HepG2 (cell line): ENCODE results near the gene BEND3. TPM values are rescaled to one million over a fixed set of nuclear protein-coding genes. Genes with fewer than 3 reads are reported as not detected.
A peak's percentile ranks its signal among the peaks of the same experiment; 100 is the strongest.

Experiments
- BCLAF1 ChIP-seq: fragments of 450-650 bp; IDR thresholded peaks from 2 replicates; pipeline ENCODE4 v1.6.1; 2017; ENCODE audit warnings: mild to moderate bottlenecking
- CBX2 ChIP-seq, 2 experiments: fragments of 200-600 bp in 1 of 2; sonication (generic); formaldehyde crosslinking in 1 of 2; IDR thresholded peaks; 2 replicates each; pipeline versions ENCODE4 v1.7.0 to v1.8.1; 2018 to 2022; ENCODE audit warnings: low read depth in 2 of 2, low read length in 1 of 2, mild to moderate bottlenecking in 1 of 2, missing genetic modification reagents in 1 of 2
- DNMT3B ChIP-seq: conservative IDR thresholded peaks from 2 replicates; pipeline ENCODE4 v1.6.1; 2016; ENCODE audit warnings: missing biosample characterization, control low read depth
- HNRNPK ChIP-seq: fragments of 200-400 bp; formaldehyde crosslinking; IDR thresholded peaks from 2 replicates; pipeline ENCODE4 v1.6.1; 2018; ENCODE audit warnings: low read length, low read depth, moderate library complexity, mild to moderate bottlenecking; ENCODE audit not compliant: poor library complexity, severe bottlenecking
- JUN ChIP-seq: sonication (generic); formaldehyde crosslinking; IDR thresholded peaks from 2 replicates; pipeline ENCODE4 v1.4.0; 2020; ENCODE audit warnings: mild to moderate bottlenecking, missing genetic modification reagents
- MYNN ChIP-seq: sonication (generic); formaldehyde crosslinking; IDR thresholded peaks from 2 replicates; pipeline ENCODE4 v1.4.0; 2020; ENCODE audit warnings: mild to moderate bottlenecking, low read depth, missing genetic modification reagents
- PAF1 ChIP-seq: IDR thresholded peaks from 2 replicates; pipeline ENCODE4 v1.6.1; 2016; ENCODE audit warnings: missing genetic modification reagents, missing compliant biosample characterization
- RAD51 ChIP-seq: fragments of 450-650 bp; IDR thresholded peaks from 2 replicates; pipeline ENCODE4 v1.6.1; 2016; ENCODE audit warnings: borderline replicate concordance
- RORA ChIP-seq: sonication (generic); formaldehyde crosslinking; IDR thresholded peaks from 2 replicates; pipeline ENCODE4 v1.5.0; 2020; ENCODE audit warnings: mild to moderate bottlenecking, missing genetic modification reagents, moderate library complexity
- SMAD9 ChIP-seq: sonication (generic); formaldehyde crosslinking; IDR thresholded peaks from 2 replicates; pipeline ENCODE4 v1.5.1; 2020; ENCODE audit warnings: mild to moderate bottlenecking, missing genetic modification reagents
- SSRP1 ChIP-seq: IDR thresholded peaks from 2 replicates; pipeline ENCODE4 v1.6.1; 2016; ENCODE audit warnings: control low read depth
- TOE1 ChIP-seq: sonication (generic); formaldehyde crosslinking; IDR thresholded peaks from 2 replicates; pipeline ENCODE4 v1.4.0; 2020; ENCODE audit warnings: mild to moderate bottlenecking, missing genetic modification reagents
- YY1 ChIP-seq: IDR thresholded peaks from 2 replicates; pipeline ENCODE4 v1.6.1; 2011; ENCODE audit warnings: low read length, low read depth, moderate library complexity, mild to moderate bottlenecking; ENCODE audit not compliant: insufficient read depth, insufficient replicate concordance
- ZFP36L2 ChIP-seq: sonication (generic); formaldehyde crosslinking; IDR thresholded peaks from 2 replicates; pipeline ENCODE4 v1.4.0; 2020; ENCODE audit warnings: missing genetic modification reagents
- ZFYVE20 ChIP-seq: sonication (generic); formaldehyde crosslinking; IDR thresholded peaks from 2 replicates; pipeline ENCODE4 v1.8.0; 2023; ENCODE audit warnings: low read depth, mild to moderate bottlenecking, moderate library complexity, missing genetic modification reagents, borderline replicate concordance
- ZNF282 ChIP-seq: fragments of 450-650 bp; IDR thresholded peaks from 2 replicates; pipeline ENCODE4 v1.6.1; 2018; ENCODE audit not compliant: partially characterized antibody
- ZNF296 ChIP-seq: sonication (generic); formaldehyde crosslinking; conservative IDR thresholded peaks from 2 replicates; pipeline ENCODE4 v1.5.0; 2020; ENCODE audit warnings: mild to moderate bottlenecking, missing genetic modification reagents
- ZNF343 ChIP-seq: sonication (generic); formaldehyde crosslinking; IDR thresholded peaks from 2 replicates; pipeline ENCODE4 v1.4.0; 2020; ENCODE audit warnings: mild to moderate bottlenecking, missing genetic modification reagents
- ZNF629 ChIP-seq: sonication (generic); formaldehyde crosslinking; conservative IDR thresholded peaks from 2 replicates; pipeline ENCODE4 v1.5.0; 2020; ENCODE audit warnings: missing genetic modification reagents
- ZNF746 ChIP-seq: sonication (generic); formaldehyde crosslinking; IDR thresholded peaks from 2 replicates; pipeline ENCODE4 v1.8.0; 2022; ENCODE audit warnings: mild to moderate bottlenecking, missing genetic modification reagents
- ZNF781 ChIP-seq: sonication (generic); formaldehyde crosslinking; IDR thresholded peaks from 2 replicates; pipeline ENCODE4 v1.5.1; 2020; ENCODE audit warnings: borderline replicate concordance, mild to moderate bottlenecking, missing genetic modification reagents; ENCODE audit errors: not compliant biosample characterization
- polyA plus RNA-seq, 8 experiments: library from polyadenylated mRNA; depleted of rRNA in 3 of 8; stranded (reverse) in 7 of 8; unstranded in 1 of 8; fragments of >200 nt; fragmentation: Illumina TruSeq in 4 of 8; extraction: Trizol in 4 of 8; gene quantifications; 2 replicates each; pipeline versions ENCODE4 v1.2.1 to v1.2.3, GENCODE V29; 2011 to 2016; ENCODE audit warnings: low read depth in 4 of 8, missing spikeins in 1 of 8, mixed read lengths in 1 of 8; ENCODE audit not compliant: insufficient read depth in 1 of 8
- total RNA-seq, 5 experiments: library from RNA; depleted of rRNA; stranded (reverse); fragments of >200 nt; fragmentation: Illumina TruSeq; extraction: Trizol; gene quantifications; 2 replicates each; pipeline ENCODE4 v1.2.3, GENCODE V29; 2016; ENCODE audit warnings: low read depth in 1 of 5
- TF ChIP-seq, protein P1 (sequence below): sonication (generic); formaldehyde crosslinking; IDR thresholded peaks from 2 replicates; pipeline ENCODE4 v1.8.1; 2022; ENCODE audit warnings: low read depth, mild to moderate bottlenecking, missing genetic modification reagents
- TF ChIP-seq, protein P2 (sequence below): sonication (generic); formaldehyde crosslinking; conservative IDR thresholded peaks from 2 replicates; pipeline ENCODE4 v1.4.0; 2020; ENCODE audit warnings: missing genetic modification reagents

The BEND3 gene
- total and polyA plus RNA-seq, 2 of the 13 experiments (the other 11 are each of a cell fraction or from before 2014, with no cell fraction given) = 1.4 to 5.8 TPM

GRCh38 chr6:107114213-107114925 lies 946 bp downstream of the BEND3 start (continued):
- TF ChIP-seq YY1 (peak; percentile 77), ZNF343 (CRISPR knock-in tag) (no peak), ZFYVE20 (CRISPR knock-in tag) (no peak), SMAD9 (no peak), MYNN (CRISPR knock-in tag) (no peak), ZNF282 (no peak), HNRNPK (peak; percentile 67), RORA (CRISPR knock-in tag) (no peak), JUN (CRISPR knock-in tag) (no peak), BCLAF1 (no peak), ZNF781 (no peak), RAD51 (no peak), ZNF746 (CRISPR knock-in tag) (no peak), ZFP36L2 (CRISPR knock-in tag) (no peak), ZNF629 (CRISPR knock-in tag) (peak; percentile 38; the same call in 1 of the 2 replicates), DNMT3B (no peak), TOE1 (CRISPR knock-in tag) (no peak), SSRP1 (CRISPR knock-in tag) (no peak), CBX2 (IDR thresholded peaks at IDR 0.05; ENCODE audit: low read depth, low read length) (no peak), CBX2 (CRISPR knock-in tag; IDR thresholded peaks at IDR 0.05; ENCODE audit: low read depth) (no peak), PAF1 (CRISPR knock-in tag) (no peak), ZNF296 (CRISPR knock-in tag) (no peak)
- TF ChIP-seq, protein P1, sequence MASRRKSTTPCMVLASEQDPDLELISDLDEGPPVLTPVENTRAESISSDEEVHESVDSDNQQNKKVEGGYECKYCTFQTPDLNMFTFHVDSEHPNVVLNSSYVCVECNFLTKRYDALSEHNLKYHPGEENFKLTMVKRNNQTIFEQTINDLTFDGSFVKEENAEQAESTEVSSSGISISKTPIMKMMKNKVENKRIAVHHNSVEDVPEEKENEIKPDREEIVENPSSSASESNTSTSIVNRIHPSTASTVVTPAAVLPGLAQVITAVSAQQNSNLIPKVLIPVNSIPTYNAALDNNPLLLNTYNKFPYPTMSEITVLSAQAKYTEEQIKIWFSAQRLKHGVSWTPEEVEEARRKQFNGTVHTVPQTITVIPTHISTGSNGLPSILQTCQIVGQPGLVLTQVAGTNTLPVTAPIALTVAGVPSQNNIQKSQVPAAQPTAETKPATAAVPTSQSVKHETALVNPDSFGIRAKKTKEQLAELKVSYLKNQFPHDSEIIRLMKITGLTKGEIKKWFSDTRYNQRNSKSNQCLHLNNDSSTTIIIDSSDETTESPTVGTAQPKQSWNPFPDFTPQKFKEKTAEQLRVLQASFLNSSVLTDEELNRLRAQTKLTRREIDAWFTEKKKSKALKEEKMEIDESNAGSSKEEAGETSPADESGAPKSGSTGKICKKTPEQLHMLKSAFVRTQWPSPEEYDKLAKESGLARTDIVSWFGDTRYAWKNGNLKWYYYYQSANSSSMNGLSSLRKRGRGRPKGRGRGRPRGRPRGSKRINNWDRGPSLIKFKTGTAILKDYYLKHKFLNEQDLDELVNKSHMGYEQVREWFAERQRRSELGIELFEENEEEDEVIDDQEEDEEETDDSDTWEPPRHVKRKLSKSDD (CRISPR knock-in tag) = peak; percentile 29; the same call in 1 of the 2 replicates
- TF ChIP-seq, protein P2, sequence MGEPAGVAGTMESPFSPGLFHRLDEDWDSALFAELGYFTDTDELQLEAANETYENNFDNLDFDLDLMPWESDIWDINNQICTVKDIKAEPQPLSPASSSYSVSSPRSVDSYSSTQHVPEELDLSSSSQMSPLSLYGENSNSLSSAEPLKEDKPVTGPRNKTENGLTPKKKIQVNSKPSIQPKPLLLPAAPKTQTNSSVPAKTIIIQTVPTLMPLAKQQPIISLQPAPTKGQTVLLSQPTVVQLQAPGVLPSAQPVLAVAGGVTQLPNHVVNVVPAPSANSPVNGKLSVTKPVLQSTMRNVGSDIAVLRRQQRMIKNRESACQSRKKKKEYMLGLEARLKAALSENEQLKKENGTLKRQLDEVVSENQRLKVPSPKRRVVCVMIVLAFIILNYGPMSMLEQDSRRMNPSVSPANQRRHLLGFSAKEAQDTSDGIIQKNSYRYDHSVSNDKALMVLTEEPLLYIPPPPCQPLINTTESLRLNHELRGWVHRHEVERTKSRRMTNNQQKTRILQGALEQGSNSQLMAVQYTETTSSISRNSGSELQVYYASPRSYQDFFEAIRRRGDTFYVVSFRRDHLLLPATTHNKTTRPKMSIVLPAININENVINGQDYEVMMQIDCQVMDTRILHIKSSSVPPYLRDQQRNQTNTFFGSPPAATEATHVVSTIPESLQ (CRISPR knock-in tag) = no peak
